HFFc6 (cell line): ENCODE measurements around the gene AKT1. TPM values are rescaled to one million over a fixed set of nuclear protein-coding genes. Genes with fewer than 3 reads are reported as not detected.
"Not testable (repeated sequence)": the region's sequence is repeated elsewhere in the genome, so short reads cannot be mapped to it uniquely, and the experiment has no call there.

Source experiments
- DNase-seq: peaks from one replicate; pipeline ENCODE4 v3.0.0-alpha.2; 2018
- H3K27ac Mint-ChIP-seq: 2 replicates; pipeline ENCODE4 v1.8.0; 2020; ENCODE audit warnings: mild to moderate bottlenecking, mixed read lengths
- H3K27me3 Mint-ChIP-seq: 2 replicates; pipeline ENCODE4 v1.8.0; 2021; ENCODE audit warnings: mild to moderate bottlenecking, moderate library complexity, mixed read lengths; ENCODE audit not compliant: insufficient read depth
- H3K36me3 Mint-ChIP-seq: 2 replicates; pipeline ENCODE4 v1.8.0; 2021; ENCODE audit warnings: low read depth, mixed read lengths
- H3K4me1 Mint-ChIP-seq: 2 replicates; pipeline ENCODE4 v1.8.0; 2020; ENCODE audit warnings: low read depth, mixed read lengths
- H3K4me3 Mint-ChIP-seq: 2 replicates; pipeline ENCODE4 v1.8.0; 2020; ENCODE audit warnings: mild to moderate bottlenecking, moderate library complexity, mixed read lengths
- H3K9me3 Mint-ChIP-seq: 2 replicates; pipeline ENCODE4 v1.8.0; 2020; ENCODE audit warnings: mild to moderate bottlenecking, mixed read lengths
- CTCF ChIP-seq: fragments of 200-600 bp; sonication (generic); IDR thresholded peaks from 2 replicates; pipeline ENCODE4 v1.5.0; 2021; ENCODE audit warnings: antibody characterized with exemption, mild to moderate bottlenecking
- total RNA-seq, 6 experiments: library from RNA; stranded (reverse); fragmentation: NEBNext Ultra II Directional; extraction: Animal tissue kit (Norgen Biotek cat#: 25700); gene quantifications; 2 replicates in 1 of 6; 3 replicates in 5 of 6; pipeline ENCODE4 v1.2.3, GENCODE V29; 2021

AKT1 gene
- total RNA-seq, 6 experiments from 2014 or later, result 164 to 191 (median 173) TPM

GRCh38 chr14:104751539-104752422, 43.8 kb downstream of the AKT1 start:
- Mint-ChIP-seq H3K4me3 (peak overlapping the region; percentile 100), H3K9me3 (no peaks in the 10 kb centered on the region), H3K27me3 (no peaks in the 10 kb centered on the region; the same call in none of the 2 replicates), H3K4me1 (peaks cover 49% of the 10 kb centered on the region), H3K36me3 (peaks cover 7% of the 10 kb centered on the region; the same call in 1 of the 2 replicates), H3K27ac (no peak overlapping the region; the same call in 1 of the 2 replicates)
- peak; percentile 6; the same call in 1 of the 2 replicates for TF ChIP-seq CTCF
- no peak for DNase-seq

GRCh38 chr14:104750753-104751057, 44.8 kb downstream of the AKT1 start:
- peaks cover 49% of the 10 kb centered on the region for H3K4me1 Mint-ChIP-seq
- not testable (repeated sequence) for H3K27me3 Mint-ChIP-seq, H3K36me3 Mint-ChIP-seq, H3K9me3 Mint-ChIP-seq, DNase-seq
- peak overlapping the region; percentile 57 for H3K4me3 Mint-ChIP-seq
- peak overlapping the region; percentile 84 for H3K27ac Mint-ChIP-seq

DNA sequence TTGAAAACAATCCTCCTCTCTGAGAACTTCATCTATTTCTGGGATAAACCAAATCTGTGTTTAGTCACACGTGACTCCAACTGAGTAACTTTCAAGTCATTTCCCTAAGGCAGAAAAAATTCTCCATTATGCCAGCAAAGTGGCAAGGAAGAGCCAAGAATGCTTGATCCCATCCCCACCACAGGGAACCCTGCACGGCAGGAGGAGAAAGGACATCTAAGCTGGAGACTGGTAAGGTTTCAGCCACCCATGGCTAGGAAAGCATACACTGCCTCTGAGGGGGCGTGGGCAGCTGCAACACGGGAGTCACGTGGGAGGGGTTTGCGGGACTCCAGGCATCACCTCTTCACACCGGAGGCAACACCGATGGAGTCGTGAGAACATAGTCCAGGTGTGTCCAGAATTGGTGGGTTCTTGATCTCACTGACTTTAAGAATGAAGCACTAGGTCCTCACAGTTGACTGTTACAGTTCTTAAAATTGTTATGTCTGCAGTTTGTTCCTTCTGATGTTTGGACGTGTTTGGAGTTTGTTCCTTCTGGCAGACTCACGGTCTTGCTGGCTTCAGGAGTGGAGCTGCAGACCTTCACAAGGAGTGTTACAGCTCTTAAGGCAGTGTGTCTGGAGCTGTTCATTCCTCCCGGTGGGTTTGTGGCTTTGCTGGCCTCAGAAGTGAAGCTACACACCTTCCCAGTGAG, 45.3 kb downstream of the AKT1 start:
- H3K27me3 Mint-ChIP-seq, result no peaks in the 10 kb centered on the region; the same call in none of the 2 replicates
- H3K27ac Mint-ChIP-seq, result peak overlapping the region; percentile 84
- peaks cover 7% of the 10 kb centered on the region; the same call in 1 of the 2 replicates for H3K36me3 Mint-ChIP-seq
- H3K9me3 Mint-ChIP-seq, result no peaks in the 10 kb centered on the region
- no peak for TF ChIP-seq CTCF
- DNase-seq, result peak; percentile 71
- peak overlapping the region; percentile 57 for H3K4me3 Mint-ChIP-seq
- H3K4me1 Mint-ChIP-seq, result peaks cover 48% of the 10 kb centered on the region

- TF ChIP-seq CTCF, result no peak
- no peaks in the 10 kb centered on the region; the same call in none of the 2 replicates for H3K27me3 Mint-ChIP-seq
- H3K9me3 Mint-ChIP-seq, result no peaks in the 10 kb centered on the region
- H3K4me3 Mint-ChIP-seq, result peak overlapping the region; percentile 57
- H3K36me3 Mint-ChIP-seq, result peaks cover 7% of the 10 kb centered on the region; the same call in 1 of the 2 replicates
- H3K4me1 Mint-ChIP-seq, result peaks cover 37% of the 10 kb centered on the region
- peak; percentile 59 for DNase-seq
- peak overlapping the region; percentile 84 for H3K27ac Mint-ChIP-seq
Observed at GRCh38 chr14:104749111-104749649, 46.4 kb downstream of the AKT1 start.

DNA sequence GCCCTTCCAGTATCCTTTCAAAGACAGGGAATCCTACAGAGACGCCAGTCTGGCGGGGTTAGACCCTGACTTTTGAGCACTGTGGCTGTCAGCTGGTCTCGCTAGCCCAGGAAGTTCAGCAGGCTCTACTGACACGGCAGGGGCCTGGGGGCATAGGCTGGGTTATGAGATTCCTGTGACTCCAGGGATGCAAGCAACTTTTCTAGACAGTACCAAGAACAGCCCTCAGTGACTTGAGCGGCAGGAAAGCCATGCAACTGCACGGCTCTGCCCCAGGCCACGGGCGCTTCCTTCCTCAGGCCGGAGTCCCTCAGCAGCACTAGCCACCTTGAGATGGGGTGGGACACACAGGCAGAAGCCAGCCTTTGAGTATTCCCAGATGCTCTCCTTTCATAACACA, 47.7 kb downstream of the AKT1 start:
- H3K4me3 Mint-ChIP-seq, result no peak overlapping the region
- no peaks in the 10 kb centered on the region for H3K9me3 Mint-ChIP-seq
- TF ChIP-seq CTCF, result no peak
- no peaks in the 10 kb centered on the region; the same call in none of the 2 replicates for H3K27me3 Mint-ChIP-seq
- no peak overlapping the region for H3K27ac Mint-ChIP-seq
- peaks cover 7% of the 10 kb centered on the region; the same call in 1 of the 2 replicates for H3K36me3 Mint-ChIP-seq
- H3K4me1 Mint-ChIP-seq, result peaks cover 37% of the 10 kb centered on the region
- no peak for DNase-seq
